Neural progenitor cell (in vitro differentiated cells): ENCODE measurements around the gene SIGMAR1.

Source experiments
- CTCF ChIP-seq: fragments of 200-600 bp; sonication (generic); IDR thresholded peaks from 2 replicates; pipeline ENCODE4 v1.5.1; 2017; ENCODE audit warnings: antibody characterized with exemption, mild to moderate bottlenecking
- EZH2 ChIP-seq: fragments of 200-600 bp; sonication (generic); IDR thresholded peaks from 2 replicates; pipeline ENCODE4 v1.6.1; 2017; ENCODE audit warnings: antibody characterized with exemption, mild to moderate bottlenecking, moderate library complexity

- TF ChIP-seq EZH2, result no peak
- TF ChIP-seq CTCF, result no peak
Measured at GRCh38 chr9:34620061-34620994, 17.3 kb downstream of the SIGMAR1 start, which contains the start of gene DCTN3.
